GM18508 (cell line): ENCODE data around the gene SH2B3.

Experiments
- ATAC-seq: cut with Tn5 transposase; IDR thresholded peaks from one replicate; pipeline ENCODE4 v1.9.1; 2021; ENCODE audit warnings: moderate number of reproducible peaks; ENCODE audit not compliant: insufficient read depth, unreplicated experiment

SH2B3 gene

DNA sequence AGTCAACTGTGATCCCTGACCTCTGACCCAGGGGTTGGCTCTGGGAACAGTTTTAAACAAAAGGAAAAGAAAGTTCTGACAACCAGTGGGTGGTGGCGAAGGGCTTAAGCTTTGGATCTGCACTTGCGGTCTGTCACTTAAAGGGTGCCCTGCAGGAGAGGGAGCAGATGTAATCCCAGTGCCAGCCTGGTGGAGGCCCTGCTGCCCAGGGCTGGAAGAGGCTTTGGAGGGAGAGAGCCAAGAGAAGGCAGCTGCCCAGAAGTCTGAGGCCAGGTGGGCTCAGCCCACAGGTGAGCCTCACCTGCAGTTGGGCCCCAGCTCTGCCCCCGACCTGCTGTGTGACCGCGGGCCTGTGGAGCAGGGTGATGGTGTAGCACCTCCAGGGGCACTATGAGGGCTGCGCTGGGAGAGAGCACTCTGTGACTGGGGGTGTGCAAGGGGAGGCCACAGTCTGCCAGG lies 19.1 kb downstream of the SH2B3 start:
- ATAC-seq = no peak

DNA sequence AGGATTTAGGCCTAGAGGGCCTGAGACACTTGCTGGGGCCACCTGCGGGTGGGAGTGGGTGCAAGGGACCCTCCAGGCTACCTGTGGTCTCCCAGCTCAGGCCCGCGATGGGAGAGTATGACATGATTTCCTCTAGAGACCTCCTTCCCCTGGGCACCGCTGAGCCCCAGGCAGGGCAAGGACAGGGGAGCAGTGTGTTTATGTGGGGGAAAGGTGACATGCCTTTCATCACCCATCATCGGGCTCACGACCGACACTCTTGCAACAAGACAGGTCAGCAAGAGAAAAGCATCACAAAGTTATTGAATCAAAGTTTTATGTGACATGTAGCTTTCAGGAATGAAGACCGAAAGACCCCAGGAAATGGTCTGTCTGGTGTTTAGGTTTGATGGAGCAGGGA lies 19.9 kb downstream of the SH2B3 start:
- ATAC-seq = no peak

DNA sequence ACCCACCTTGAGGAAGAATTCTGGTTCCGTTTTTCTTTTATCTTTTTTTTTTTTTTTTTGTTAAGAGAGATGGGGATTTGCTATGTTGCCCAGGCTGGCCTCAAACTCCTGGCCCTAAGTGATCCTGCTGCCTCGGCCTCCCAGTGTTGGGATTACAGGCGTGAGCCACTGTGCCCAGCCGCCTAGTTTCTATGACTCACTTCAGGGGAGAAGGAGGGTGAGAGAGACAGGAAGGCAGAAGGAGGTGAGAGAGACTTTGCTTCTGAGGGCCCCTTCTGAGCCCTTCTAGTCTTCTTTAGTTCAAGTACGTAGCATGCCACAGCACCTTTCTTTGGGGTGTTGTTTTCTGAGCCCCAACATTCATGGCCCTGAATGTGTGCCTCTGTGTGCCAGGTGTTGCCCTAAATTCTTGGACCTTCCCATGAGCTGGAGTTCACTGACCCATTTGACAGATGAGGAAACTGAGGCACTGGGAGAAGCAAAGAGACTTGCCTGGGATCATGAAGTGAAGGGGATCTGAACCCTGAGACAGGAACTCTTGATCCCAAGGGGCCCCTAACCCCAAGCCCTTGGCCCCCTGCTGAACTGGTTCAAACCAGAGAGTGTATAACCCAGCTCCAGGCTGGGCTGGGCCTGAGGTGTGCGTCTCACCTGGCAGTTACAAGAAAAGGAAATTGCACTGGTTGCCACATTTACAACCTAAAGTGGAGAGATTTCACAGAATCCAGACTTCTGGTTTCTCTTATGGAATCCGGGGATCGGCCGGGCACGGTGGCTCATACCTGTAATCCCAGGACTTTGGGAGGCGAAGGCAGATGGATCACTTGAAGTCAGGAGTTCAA lies 20.8 kb downstream of the SH2B3 start:
- ATAC-seq = no peak

DNA sequence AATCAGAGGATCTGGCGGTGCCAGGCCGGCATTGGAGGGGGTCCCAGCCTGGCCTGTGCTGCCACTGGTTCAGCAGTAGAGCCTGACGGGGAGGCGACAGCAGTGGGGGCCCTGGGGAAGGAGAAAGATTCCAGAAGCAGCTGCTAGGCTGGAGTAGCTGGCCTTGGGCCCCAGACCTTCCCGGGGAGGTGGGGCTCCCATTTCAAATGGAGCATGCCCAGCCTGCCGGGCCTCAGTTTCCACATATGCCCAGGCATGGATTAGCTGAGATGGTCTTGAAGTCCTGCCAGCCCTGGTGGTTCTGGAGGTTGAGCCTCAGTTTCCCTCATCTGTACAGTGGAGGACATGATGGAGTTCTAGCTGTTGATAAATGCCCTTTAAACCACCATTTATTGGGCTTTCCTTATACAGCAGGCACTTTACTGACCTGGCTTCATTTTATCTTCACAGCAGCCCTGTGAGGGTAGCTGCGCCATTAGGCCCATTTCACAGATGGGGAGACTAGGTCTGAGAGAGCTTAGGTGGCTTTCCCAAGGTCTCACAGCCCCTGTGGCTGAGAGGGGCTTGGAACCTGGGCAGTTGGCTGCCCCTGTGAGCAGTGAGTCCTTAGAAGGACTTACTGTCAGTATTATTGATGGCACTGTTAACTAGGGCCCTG lies 21.8 kb downstream of the SH2B3 start:
- no peak for ATAC-seq

DNA sequence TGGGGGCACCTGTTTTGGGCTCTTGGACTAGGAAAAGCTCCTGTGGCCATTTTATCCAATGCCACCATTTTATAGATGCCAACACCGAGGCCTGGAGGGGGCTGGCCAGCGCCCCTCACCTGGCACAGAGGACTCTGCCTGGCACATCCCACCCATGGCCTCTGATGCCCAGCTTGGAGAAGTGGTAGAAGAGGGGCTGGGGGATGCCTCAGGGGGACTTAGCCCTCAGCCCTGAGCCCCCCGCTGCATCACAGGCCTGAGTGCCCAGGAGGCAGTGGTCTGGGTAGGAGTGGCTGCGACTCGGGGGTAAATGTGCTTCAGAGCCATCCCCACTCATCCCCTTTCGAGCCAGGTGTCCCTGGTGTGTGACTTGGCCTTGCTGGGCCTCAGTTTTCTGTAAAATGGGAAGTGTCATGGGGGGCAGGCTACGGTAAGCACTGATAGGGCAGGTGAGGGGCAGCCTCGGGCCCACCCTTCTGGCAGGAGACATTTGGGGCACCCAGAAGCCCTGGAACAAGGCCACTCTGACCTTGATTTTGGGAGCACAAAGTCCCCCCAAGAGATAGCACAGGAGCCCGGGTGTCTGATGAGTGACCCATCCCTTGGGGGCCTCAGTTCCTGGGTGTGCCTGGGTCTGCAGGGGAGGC lies 22.5 kb downstream of the SH2B3 start:
- no peak for ATAC-seq

DNA sequence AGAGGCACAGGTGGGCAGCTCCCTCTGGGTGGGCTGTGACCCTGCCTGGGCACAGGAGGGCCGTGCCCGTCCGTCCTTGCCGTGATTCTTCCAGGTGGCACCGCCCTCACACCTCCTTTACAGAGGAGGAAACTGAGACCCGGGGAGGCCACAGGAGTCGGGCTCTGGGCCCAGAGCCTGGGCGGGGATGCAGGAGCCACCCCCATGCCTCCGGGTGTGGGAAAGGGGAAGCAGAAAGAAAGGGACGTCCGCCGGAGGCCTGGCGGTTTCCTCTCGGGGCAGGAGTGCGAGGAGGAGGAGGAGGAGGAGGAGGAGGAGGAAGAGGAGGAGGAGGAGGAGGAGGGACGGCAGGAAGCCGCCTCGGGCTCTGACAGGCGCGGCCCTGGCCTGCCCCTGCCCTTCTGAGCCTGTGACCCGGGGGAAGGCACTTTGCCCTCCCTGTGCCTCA lies 23.0 kb downstream of the SH2B3 start:
- no peak for ATAC-seq

DNA sequence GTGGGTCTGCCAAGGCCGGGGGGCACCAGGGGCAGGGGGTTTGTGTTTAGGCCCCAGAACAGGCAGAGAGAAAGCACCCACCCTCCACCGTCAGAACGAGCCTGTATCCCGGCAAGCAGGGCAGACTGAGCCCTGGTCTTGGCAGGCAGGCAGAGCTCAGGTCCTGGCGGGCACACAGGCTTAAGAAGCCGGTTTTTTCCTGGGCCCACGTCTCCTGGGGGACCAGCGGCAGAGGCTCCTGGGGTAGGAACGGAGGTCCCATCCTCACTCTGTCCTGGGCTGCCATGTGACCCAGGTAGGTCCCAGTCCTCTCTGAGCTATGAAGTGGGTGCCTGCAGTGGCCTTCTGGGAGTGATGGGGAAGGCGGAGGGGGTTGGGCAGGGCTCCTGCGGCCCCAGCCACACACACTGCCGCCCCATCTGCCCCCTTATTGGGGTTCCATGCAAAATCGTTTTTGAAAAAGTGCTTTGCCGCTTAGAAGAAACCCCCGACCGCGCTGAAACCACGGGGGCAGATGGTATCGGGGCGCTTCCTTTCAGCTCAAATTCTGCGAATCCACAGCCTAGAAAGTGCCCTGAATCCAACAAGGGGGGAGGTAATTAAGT lies 24.2 kb downstream of the SH2B3 start:
- no peak for ATAC-seq

DNA sequence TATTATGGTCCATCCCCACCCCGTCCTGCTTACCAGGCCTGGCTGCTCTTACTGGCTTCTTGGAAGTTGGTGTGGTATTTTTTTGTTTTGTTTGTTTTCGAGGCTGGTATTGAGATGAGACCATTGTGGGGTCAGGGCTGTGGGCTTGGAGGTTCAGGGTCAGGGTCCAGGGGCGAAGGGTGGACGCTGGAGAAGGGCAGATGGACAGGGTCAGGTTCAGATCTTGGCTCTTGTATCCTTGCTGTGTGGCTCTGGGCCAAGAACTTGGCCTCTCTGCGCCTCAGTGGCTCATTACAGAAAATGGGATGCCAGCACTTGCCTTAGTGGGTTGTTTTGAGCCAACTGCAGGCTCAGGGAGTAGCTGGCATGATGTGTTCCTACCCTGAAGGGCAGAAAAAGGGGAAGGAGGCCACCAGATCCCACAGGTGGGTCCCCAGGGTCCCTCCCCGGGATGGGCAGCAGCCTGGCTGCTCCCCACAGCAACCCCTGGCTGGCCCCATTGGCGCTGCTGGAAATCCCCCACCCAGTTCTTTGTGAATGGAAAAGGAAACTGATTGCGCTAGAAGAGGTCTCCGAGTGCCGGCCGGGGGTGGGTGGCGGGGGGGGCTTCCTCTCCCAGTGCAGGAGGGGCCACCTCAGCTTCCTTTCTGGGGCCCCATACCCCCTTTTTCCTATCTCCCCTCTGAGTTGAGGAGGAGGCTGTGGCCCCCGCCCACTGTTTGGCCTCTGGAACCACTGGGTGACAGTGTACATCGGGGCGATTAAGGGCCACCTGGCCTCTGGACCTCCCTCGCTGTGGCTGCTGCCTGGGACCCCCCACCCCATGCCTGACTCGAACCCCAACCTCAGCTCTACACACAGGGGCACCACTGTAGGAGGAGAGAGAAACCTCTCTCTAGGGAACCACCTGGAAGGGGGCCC lies 25.0 kb downstream of the SH2B3 start:
- ATAC-seq = no peak

DNA sequence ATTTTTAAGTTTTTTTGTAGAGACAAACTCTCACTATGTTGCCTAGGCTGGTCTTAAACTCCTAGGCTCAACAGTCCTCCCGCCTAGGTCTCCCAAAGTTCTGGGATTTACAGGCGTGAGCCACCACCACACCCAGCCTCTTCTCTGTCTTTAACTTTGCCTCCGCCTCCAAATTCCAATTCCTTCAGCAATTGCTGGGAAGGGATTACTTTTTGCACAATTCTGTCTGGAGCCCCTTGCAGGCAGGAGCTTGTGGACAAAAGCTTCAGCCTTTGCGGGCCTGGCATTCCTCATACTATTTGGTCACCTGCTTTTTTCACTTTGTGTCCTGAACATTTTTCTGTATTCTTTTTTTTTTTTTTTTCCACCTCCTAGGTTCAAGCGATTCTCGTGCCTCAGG lies 26.0 kb downstream of the SH2B3 start:
- no peak for ATAC-seq

DNA sequence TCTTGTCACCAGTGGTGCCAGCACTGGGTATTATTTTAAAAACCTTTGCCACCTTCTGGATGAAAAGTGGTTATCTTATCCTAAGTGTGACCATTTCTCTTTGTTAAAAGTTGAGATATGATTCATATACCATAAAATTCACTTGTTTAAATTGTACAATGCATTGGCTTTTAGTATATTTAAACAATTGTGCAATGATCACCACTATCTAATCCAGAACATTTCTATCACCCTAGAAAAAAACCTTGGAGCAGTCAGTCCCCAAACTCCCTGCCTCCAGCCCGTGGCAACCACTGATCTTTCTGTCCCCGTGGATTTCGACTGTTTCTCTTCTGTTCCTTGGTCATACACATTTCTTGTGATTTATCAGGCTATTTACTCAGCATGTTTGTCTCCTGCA lies 28.3 kb downstream of the SH2B3 start:
- no peak for ATAC-seq

DNA sequence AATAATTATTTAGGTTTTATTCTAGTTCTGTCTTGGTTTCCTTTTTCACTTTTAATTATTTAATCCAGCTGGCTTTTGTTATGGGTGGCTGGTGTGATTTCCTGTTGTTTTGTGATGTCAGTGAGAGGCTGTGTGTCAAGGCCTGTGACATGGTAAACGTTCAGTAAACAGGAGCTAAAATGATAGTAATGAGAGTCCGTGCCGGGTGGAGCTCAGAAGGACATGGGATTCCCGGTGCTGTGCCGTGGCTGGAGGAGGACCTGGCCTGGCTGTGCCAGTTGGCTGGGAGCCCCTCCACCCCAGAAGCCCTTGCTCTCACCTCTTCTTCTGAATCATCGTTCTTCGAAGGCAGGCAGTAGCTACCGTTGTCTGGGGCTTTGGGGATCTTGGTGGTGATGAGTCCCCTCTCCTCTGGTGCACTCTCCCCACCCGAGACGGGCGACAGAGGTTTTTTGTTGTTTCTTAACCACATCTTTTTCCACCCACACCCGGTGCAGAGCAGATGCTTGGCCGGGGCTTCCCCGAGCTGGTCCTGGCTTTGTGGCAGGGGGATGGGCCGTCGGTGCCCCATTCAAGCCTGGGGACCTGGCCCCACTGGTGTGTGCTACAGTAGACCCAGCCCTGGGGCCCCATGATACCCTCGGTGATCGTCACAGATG lies 29.1 kb downstream of the SH2B3 start:
- peak; percentile 44 for ATAC-seq

DNA sequence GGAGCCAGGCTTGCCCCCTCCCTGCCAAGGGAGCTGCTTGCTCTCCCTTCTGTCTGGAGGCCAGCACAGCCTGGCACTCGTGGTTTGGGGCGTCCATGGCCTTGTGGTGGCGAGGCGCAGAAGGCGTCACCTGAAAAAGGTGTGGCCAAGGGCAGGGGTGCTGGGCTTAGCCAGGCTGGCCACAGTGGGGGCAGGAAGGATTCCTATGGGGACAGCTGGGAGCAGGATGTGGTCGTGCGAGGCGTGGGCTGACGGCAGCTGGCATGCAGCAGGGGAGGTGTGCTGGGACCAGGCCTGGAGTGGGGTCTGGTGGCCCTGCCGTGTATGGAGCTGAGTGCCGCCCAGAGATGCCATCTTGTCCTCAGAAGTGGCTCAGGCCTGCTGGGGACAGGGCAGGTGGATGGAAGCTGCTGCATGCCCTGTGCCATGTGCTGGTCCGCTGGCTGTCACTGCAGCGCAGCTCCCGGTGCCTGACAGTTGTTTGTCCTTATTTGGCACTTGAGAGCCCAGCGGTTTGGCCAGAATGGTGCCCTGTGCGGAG lies 30.0 kb downstream of the SH2B3 start:
- no peak for ATAC-seq

DNA sequence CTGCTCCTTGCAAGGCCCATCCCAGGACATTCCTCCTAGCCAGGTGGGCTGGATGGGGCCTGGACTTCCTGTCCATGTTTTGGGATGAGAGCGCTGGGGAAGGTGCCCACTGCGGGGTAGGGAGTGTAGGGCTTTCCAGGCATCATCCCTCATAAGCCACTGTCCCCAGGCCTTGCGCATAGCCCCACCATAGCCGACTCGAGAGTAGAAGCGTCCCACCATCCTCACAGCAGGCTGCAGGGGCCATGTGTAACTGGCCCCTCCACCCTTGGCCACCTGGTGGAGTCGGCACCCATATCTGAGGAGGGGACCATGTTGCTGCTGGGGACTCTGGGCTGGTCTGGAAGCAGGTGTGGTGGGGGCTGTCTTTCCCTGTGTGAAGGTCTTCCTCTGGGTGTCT lies 30.5 kb downstream of the SH2B3 start:
- ATAC-seq = no peak

DNA sequence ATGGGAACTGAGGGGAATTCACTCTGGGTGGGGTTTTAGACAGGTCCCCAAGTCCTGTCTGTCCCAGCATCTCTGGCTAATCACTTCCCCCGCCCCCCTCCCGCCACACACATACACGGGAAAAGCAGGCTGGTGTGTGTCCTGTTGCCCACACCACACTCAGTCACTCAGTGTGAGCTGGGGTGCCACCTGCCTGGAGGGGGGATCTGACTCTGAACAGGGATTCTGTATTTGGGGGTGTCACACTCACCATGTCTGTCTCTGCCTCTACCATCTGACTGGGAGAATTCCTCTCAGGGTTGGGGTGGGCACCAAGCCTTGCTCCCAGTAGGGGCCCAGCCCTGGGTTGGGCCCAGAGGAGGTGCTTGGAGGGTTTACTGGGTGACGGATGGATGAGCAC lies 31.1 kb downstream of the SH2B3 start:
- no peak for ATAC-seq

DNA sequence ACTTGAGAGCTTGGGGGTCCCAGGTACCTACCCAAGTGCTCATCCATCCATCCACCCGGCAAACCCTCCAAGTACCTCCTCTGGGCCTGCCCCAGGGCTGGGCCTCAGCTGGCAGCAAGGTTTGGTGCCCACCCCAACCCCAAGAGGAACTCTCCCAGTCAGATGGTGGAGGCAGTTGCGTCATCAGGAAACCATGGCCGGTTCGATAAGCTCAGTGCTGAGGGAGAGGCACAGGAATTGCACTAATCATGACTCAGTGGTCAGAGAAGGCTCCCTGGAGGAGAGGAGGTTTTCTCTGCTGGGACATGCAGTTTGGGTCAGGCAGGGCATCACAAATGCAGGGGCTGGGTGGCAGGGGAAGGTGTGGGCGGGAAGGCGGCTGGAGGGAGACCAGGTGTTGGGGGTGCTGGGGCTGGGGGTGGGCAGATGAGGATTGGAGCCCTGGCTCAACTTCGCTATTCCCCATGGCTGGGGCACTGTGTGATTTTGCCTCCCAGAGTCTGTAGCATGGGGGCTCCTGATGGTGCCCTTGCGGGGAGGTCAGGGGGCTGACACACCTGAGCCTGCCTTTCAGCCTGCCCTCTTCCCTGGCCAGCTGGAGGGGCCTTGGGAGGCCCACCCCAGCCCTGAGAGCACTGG lies 32.2 kb downstream of the SH2B3 start:
- no peak for ATAC-seq

DNA sequence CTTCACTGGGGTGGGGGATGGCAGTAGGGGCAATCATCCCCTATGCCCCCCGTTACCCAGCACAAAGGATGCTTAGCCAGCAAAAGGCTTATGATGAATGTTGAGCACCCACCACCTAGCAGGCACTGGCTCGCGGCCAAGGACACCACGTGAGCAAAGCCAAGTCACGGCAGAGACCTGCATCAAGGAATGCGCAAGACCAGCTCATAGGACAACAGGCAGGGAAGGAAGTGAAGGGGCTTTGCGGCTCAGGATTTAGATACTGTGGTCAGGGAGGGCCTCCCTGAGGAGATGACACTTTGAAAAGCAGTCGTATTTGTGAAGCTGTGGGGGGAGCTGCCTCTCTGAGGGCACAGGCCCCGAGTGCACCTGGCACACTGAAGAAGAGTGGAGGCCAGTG lies 32.8 kb downstream of the SH2B3 start:
- no peak for ATAC-seq

DNA sequence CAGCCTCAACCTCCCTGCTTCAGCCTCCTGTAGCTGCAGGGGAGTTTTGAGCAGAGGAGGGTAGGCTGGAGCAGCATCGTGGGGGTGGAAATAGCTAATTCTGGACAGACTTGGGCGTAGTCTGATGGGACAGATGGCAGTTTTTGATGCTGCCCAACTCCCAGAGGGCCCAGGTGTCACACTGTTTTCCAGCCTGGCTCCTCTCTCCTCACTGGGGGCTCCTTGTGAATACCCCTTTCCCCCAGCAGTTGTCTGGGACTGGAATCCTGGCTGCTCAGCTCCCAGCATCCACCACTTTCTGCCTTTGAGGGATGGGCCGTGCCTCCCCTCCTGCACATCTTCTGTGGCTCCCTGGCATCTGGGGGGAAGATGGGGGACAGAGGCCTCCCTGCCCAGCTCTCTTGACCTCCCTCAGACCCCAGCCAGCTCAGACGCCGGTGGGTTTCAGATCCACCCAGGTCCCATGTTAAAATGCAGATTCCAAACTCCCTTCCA lies 34.0 kb downstream of the SH2B3 start:
- no peak for ATAC-seq

DNA sequence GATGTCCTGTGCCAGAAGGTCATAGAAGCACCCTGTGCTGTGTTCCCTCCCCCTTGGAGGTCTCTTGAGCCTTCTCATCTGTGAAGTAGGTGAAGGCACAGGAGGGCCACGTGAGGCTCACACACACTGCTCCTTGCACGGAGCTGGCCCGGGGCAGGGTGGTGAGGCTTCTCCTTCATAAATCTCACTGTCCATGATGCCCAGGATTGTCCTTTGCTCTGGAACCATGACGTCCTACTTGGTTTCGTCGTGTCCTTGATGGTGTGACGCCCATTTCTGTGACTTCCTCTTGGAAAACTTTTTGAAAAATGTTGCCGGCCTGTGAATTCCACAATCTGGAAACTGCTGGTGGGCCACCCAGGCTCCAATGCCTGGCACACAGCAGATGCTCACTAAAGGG lies 34.4 kb downstream of the SH2B3 start:
- ATAC-seq = no peak
